NCI-H128 (cell line): ENCODE measurements around the gene GPR161.
"Not testable (repeated sequence)": the region's sequence is repeated elsewhere in the genome, so short reads cannot be mapped to it uniquely, and the experiment has no call there.

Experiments used
- DNase-seq: peaks from one replicate; lab custom pipeline; 2025; ENCODE audit not compliant: unreplicated experiment; lab: John Stamatoyannopoulos, UW

GPR161 gene

DNA sequence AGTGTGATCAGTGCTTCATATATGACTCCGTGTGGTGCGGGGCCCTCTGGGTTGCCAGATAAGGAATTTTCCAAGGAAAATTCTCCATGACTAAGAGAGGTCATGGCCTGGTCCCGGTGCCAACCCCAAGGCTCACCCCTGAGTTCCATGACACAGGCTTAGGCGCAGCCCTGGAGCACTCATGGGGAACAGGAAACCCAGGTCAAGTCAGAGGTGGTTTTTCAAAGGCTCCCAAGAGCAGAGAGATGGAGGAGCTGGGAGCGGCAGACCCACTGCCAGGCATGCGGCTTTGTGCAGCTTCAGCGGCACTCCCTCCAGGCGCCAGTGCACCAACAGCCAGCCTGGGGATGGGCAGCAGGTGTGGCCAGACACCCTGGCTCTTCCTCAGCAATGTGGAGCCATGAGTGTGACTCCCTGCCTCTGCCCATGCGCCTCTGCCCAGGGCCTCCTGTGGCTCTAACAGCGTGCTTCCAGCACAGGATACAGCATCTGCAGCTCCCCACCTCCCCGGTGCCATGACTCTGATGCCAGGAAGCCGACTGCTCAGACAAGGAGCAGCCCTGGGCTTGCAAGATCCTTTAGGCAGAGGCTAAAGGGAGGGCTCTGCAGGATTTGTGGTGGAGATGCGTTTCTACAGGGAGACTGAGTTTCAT lies 47.3 kb downstream of the GPR161 start:
- no peak for DNase-seq

DNA sequence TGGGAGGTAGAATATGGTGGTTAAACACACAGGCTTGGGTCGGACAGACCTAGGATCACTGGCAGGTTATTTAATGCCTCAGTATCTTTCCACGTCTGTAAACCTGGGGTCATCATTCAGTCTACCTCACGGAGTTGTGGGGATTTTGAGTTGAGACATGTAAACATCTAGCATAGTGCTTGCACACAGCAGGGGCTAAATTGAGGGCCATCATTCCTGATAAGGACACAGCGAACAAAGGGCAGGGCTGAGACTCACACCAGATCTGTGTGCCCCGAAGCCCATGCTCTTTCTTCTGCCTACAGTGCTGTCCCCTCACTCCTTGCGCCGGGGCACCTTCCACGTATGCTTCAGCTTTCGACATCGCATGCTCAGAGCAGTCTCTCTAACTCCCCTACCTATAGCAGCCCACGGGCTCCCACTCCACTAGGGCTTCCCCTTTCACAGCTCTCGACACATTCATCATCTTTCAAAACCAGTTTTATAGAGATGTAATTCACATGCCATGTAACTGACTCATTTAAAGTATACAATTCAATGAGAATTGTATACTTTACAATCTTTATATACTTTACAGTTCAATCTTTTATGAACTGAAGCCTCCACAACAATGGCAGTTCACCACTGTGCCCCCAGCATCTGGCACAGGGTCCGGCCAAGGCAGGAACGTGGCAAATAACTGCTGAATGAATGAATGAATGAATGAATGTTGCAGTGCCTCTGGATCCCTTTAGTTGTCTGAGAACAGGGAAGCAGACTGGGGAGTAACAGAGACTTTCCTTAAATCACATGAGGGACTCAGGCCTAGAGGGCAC lies 48.0 kb downstream of the GPR161 start:
- no peak for DNase-seq

- DNase-seq, result no peak
Observed at GRCh38 chr1:168087696-168088095, 49.0 kb downstream of the GPR161 start.

- no peak for DNase-seq
Observed at GRCh38 chr1:168086438-168086837, 50.3 kb downstream of the GPR161 start.

DNA sequence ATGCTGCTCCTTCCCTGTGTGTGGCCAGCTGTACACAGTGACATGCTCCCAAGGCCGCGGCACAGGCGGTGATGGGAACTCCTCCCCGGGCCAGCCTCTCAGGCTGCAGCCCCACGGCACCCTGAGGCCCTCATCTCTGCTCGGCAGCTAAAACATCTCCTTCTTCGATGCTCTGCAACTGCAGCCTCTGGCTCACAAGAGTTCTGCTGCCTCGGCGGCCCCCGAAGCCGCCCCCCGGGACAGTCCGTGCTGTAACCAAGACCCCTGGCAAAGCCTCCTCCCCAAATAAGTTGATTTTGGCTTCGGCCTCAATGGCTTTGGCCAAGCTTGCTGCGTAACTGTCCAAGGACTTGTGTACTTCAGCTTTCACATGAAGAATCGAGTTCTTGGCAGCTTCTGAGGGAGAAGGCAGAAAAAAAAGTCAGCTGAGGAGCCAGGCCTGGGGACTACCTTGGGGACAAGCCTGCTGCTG lies 51.3 kb downstream of the GPR161 start:
- no peak for DNase-seq

GRCh38 chr1:168084396-168085231 lies 52.1 kb downstream of the GPR161 start:
- DNase-seq, result peak; percentile 4

DNA sequence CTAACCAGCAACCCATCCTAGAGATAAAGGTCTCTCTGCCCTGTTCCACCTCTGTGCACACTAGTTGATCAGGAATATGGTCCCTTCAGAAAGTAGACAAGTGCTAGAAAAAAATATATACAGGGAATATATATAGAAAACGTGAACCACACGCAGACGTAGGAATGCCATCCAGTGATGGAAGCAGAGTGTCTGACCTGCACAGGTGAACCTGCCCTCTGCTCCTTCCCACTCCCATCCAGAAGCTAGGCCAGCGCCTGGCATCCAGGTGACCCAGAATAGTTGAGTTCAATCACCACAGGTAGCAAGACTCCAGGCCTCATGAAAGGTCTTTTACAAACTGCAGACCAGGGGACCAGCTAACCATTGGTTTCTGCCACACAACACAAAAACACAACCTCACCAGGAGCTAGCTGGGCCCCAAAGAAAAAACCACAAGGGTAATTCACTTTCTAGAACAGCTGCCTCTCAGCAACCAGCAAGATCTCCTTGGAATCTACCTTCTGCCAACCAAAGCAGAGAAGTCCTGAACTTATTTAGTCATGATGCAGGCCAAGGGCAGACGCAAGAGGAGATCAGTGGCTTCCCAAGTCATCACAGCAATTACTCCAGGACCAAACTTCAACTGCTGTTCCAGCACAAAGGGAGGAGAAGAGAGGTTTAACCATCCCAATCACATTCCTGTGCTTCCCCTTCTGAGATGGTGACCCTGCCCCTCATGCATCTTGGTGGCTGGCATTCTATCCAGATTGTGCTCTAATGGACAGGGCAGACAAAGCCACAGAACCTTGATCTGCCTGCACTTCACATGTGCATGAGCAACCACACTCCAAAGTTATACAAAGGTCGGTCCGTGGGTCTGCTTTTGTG lies 53.0 kb downstream of the GPR161 start:
- no peak for DNase-seq

DNA sequence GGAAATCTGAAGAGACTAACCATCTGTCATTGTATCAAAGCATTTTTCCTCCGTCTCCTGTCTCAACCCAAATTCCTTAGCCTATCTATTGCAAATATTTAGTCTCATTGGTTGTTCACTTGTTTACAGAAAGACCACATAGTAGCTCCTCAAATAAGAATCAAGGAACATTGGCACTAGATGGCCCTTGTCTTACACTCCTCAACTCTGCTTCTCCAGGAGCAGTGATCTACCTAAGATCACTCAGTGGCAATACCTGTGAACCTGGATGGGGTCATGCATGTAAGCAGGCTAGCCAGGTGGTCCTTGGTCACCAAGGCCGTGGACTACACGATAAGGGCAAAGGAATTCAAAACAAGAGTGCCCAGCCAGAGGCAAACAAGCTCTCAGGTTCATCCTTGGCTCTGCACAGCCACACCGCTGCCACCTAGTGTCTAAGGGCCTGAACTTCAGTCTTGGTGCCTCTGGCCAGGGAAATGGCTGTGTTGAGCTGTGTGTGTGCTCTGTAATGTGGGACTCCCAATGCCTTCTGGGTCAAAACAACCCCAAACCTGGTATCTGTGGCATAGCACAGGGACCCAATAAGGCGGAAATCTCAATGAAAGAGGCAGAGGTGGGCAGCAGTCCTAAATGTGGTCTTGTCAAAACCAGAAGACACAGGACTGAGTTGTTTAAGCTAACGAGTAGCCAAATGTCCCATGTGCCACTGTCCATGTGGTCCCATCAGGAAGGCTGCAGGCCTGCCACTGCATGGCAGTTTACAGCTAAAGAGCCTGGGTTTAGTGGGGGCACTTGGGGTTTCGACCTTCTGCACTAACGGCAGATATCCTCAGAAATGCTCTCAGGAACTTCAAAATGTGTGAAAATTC lies 54.5 kb downstream of the GPR161 start:
- DNase-seq, result peak; percentile 64

DNA sequence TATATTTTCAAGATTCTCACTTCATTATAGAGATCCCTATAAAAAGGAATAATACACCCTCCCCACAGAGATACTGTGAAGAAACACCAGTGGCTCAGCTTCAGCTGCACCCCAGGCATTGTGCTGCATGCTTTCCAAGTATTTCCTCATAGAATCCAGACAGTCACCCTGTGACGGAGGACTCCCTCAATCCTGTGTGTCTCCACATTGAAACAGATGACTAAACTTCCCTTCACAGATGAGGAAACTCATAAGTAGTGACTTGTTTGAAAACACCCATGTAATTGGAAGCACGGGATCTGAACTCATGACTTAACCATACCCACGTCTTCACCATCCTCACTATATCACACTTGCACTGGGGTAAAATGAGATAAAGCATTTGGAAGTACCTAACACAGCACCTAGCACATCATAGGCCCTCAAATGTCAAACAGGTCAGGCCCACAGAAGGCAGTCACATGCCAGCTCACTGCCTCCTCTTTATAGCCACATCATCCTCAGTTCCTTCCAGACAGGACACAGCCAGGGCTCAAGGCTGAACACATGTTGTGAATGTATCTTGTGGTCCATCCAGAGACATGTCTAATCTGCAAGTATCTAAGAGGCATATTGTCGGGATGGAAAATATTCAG lies 55.2 kb downstream of the GPR161 start:
- no peak for DNase-seq

DNA sequence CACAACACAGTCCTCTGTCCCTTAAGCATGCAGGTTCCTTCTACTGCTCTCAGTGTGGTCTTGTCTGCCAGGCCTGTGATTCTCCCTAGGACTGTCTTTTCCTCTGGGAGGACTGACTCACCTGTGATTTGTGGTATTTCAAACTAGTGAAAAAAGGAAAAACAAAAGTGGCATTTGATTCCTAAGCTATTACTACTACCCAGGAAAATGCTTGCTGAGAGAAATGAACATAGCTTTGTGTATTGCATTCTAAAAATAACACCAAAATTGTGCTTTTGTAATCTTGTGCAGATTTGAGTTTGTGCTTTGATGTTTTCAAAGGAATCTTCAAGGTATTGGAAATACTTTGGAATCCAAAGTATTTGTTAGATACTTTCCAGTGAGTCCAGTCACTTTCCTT lies 57.0 kb downstream of the GPR161 start:
- no peak for DNase-seq

- DNase-seq, result no peak
Observed at GRCh38 chr1:168069384-168069783, 67.3 kb downstream of the GPR161 start.

- no peak for DNase-seq
Observed at GRCh38 chr1:168065506-168065905, 71.2 kb downstream of the GPR161 start.

- no peak for DNase-seq
Observed at GRCh38 chr1:168064216-168064615, 72.5 kb downstream of the GPR161 start.

- no peak for DNase-seq
Observed at GRCh38 chr1:168057921-168058320, 78.8 kb downstream of the GPR161 start.

DNA sequence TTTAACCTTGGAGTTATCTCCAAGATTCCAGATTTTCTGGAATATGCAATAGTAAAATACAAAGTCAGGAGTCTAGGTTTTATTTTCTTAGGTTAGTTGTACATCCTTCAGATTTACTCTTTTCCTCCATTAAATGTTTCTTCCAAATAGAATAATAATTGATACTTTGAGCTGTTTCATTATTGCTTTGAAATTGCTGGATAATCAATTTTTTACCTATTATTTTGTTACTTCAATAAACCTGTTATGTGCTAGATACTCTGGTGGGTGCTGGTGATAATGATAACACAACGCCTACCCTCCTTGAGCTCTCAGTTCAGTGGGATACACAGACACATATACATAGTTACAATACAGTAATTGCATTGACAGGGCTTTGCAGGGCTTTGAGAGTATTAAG lies 79.4 kb downstream of the GPR161 start:
- no peak for DNase-seq

GRCh38 chr1:168056152-168056551 lies 80.6 kb downstream of the GPR161 start:
- DNase-seq, result not testable (repeated sequence)

GRCh38 chr1:168054117-168054516 lies 82.6 kb downstream of the GPR161 start:
- DNase-seq, result no peak

- DNase-seq, result no peak
Observed at GRCh38 chr1:168053681-168054080, 83.0 kb downstream of the GPR161 start.

GRCh38 chr1:168050880-168051279 lies 85.8 kb downstream of the GPR161 start:
- no peak for DNase-seq
